GM20000 (cell line): Measurements from ENCODE around the gene MCHR1.

ENCODE experiments used
- DNase-seq: peaks from one replicate; pipeline ENCODE4 v3.0.0; 2012; ENCODE audit warnings: low spot score
- TF ChIP-seq, protein P1 (sequence below): IDR thresholded peaks from 2 replicates; pipeline ENCODE4 v1.5.1; 2012; ENCODE audit warnings: mild to moderate bottlenecking, control low read depth; ENCODE audit errors: extremely low read depth, missing control alignments

MCHR1 gene

DNA sequence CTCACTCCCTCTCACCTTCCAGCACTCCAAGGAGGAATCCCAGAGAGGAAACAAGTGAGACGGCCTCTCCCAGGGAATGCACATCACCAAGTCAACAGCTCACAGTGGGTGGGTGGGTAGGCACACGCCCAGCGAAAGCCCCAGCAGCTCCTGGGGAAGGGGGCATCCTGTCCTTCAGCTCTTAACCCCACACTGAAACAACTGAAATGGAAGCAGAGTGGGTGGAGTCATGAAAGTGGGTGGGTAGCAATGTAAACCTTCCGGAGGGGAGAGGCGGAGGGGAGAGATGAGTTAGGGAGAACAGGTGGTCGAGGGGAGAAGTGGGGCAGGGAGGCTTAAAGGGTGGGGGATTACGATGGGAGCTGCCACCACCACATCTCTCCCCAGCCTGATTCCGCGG is 5.4 kb downstream of the MCHR1 start:
- TF ChIP-seq, protein P1, sequence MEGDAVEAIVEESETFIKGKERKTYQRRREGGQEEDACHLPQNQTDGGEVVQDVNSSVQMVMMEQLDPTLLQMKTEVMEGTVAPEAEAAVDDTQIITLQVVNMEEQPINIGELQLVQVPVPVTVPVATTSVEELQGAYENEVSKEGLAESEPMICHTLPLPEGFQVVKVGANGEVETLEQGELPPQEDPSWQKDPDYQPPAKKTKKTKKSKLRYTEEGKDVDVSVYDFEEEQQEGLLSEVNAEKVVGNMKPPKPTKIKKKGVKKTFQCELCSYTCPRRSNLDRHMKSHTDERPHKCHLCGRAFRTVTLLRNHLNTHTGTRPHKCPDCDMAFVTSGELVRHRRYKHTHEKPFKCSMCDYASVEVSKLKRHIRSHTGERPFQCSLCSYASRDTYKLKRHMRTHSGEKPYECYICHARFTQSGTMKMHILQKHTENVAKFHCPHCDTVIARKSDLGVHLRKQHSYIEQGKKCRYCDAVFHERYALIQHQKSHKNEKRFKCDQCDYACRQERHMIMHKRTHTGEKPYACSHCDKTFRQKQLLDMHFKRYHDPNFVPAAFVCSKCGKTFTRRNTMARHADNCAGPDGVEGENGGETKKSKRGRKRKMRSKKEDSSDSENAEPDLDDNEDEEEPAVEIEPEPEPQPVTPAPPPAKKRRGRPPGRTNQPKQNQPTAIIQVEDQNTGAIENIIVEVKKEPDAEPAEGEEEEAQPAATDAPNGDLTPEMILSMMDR, result no peak
- no peak for DNase-seq

DNA sequence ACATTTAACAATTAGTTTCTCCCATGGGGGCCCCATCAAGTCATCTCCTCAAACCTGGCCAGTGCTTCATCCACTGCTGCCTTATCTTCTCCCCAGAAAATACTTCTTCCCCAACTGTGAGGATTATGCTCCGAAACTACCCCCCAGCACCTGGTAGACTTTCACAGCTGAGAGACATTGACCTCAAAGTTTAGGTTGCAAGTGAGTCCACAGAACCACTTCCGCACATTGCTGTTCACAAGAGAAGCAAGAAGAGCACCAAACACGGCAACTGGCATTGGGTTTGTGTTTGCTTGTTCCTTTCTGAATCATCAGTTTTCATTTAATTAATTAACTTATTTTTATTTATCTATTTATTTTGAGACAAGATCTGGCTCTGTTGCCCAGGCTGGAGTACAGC is 6.1 kb downstream of the MCHR1 start:
- TF ChIP-seq, protein P1, result no peak
- DNase-seq, result no peak

DNA sequence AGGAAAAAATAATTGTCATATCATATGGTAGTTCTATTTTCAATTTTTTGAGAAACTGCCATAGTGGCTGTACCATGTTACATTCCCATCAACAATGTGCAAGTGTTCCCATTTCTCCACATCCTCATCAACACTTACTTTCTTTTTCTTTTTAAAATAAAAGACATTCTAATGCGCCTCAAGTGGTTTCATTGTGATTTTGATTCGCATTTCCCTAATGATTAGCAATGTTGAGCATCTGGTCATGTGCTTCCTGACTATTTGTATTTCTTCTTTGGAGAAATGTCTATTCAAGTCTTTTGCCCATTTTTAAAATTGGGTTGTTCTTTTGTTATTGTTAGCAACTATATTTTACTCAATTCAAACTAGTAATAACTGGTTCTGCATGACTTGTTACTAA is 8.4 kb downstream of the MCHR1 start:
- DNase-seq, result no peak
- TF ChIP-seq, protein P1, result no peak

DNA sequence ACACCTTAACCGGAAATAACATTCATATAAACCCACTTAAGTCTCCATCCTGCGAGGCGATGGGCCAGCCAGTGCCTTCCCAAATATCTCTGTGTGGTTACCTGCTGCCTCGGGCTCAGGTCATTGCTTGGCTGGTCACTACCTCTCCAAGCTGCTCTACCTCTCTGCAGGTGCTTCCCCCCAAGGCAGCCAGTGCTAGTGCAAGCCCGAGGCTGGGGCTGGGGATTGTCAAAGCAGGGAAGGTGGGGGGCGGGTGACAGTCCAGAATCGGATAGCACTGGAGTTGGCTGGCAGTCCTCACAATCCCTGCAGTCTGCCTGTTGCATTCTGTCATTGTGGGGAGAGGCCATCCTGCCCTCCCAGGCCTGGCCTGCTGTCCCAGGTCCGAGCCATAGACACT is 11.1 kb downstream of the MCHR1 start:
- TF ChIP-seq, protein P1, result no peak
- no peak for DNase-seq

DNA sequence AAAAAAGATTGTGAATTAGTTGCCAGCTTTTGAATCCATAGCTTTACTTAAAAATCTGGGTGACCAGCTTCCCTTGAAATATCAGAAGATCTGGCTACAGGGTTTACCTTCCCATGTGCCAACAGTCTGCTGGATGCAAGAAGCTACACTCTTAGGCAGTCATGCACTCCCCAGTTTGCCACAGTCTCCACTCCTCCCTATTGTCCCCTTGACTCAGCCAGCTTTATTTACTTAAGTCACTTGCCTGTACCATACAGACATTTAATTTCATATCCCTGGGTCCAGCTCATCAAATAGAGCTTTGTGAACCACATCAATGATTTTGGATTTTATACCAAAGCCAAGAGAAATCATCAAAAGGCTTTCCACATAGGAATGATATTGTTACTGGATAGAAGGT is 12.2 kb downstream of the MCHR1 start:
- DNase-seq, result no peak
- TF ChIP-seq, protein P1, result no peak

DNA sequence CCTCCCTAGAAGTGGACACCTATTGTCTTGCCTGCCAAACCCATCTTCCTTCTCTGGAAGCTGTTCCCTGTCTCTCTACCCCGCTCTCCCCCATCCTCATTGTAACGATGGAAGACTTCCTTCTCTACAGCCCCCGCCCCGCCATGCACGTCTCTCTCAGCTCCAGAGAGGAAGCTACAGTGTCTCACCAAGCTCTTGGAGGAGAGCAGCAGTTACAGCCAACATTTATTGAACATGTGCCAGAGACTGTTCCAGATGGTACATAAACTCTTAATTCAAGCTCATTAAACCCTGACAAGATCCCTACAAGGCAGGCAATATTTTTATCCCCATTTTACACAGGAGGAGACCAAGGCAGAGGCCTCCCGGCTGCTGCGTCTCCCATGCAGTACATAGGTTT is 15.1 kb downstream of the MCHR1 start:
- DNase-seq, result no peak
- TF ChIP-seq, protein P1, result no peak

DNA sequence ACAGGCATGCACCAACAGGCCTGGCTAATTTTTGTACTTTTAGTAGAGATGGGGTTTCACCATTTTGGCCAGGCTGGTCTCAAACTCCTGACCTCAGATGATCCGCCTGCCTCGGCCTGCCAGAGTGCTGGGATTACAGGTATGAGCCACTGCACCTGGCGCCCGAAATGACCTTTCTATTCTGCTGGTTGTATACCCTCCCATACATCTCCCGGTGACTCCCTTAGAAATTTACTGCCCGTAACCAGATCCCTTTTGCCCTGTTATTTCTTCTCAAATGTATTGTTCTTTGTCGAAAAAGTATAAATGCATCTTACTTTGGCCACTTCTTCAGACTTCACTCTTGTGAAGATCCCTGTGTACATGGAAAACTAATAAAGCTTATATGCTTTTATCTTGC is 22.0 kb downstream of the MCHR1 start:
- TF ChIP-seq, protein P1, result no peak
- DNase-seq, result no peak
